OCI-LY1 (cell line): Measurements from ENCODE around the gene PCSK2.

Source experiments
- EZH2 ChIP-seq: fragments of 200-600 bp; sonication (generic), shearing (Covaris generic); IDR thresholded peaks from 2 replicates; pipeline ENCODE4 v1.8.0; 2017; ENCODE audit warnings: borderline replicate concordance, mixed run types, mild to moderate bottlenecking, antibody characterized with exemption, low read length, moderate library complexity, mixed read lengths
- TF ChIP-seq, protein P1 (sequence below): fragments of 200-600 bp; sonication (generic), shearing (Covaris generic); IDR thresholded peaks from 2 replicates; pipeline ENCODE4 v1.5.1; 2017; ENCODE audit warnings: mild to moderate bottlenecking, antibody characterized with exemption, low read length, moderate library complexity, mixed read lengths

GRCh38 chr20:17493173-17493572 is 266.3 kb downstream of the PCSK2 start:
- TF ChIP-seq, protein P1, sequence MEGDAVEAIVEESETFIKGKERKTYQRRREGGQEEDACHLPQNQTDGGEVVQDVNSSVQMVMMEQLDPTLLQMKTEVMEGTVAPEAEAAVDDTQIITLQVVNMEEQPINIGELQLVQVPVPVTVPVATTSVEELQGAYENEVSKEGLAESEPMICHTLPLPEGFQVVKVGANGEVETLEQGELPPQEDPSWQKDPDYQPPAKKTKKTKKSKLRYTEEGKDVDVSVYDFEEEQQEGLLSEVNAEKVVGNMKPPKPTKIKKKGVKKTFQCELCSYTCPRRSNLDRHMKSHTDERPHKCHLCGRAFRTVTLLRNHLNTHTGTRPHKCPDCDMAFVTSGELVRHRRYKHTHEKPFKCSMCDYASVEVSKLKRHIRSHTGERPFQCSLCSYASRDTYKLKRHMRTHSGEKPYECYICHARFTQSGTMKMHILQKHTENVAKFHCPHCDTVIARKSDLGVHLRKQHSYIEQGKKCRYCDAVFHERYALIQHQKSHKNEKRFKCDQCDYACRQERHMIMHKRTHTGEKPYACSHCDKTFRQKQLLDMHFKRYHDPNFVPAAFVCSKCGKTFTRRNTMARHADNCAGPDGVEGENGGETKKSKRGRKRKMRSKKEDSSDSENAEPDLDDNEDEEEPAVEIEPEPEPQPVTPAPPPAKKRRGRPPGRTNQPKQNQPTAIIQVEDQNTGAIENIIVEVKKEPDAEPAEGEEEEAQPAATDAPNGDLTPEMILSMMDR, result no peak
- TF ChIP-seq EZH2, result no peak
